Ectodermal cell (in vitro differentiated cells): ENCODE results near the gene HAP1.

Source experiments
- H3K27ac ChIP-seq: 2 replicates; pipeline ENCODE4 v1.7.0; 2013; ENCODE audit warnings: mild to moderate bottlenecking, low read depth, low read length; ENCODE audit not compliant: insufficient read depth, poor library complexity, severe bottlenecking
- H3K27me3 ChIP-seq: 2 replicates; pipeline ENCODE4 v1.7.0; 2013; ENCODE audit warnings: mild to moderate bottlenecking, low read length; ENCODE audit not compliant: insufficient read depth, control insufficient read depth, poor library complexity, severe bottlenecking
- H3K36me3 ChIP-seq: one replicate; pipeline ENCODE4 v1.7.0; 2013; ENCODE audit warnings: low read length; ENCODE audit not compliant: control insufficient read depth, insufficient read depth
- H3K4me1 ChIP-seq: one replicate; pipeline ENCODE4 v1.7.0; 2013; ENCODE audit warnings: low read length; ENCODE audit not compliant: control insufficient read depth, insufficient read depth
- H3K4me3 ChIP-seq: 2 replicates; pipeline ENCODE4 v1.7.0; 2013; ENCODE audit warnings: low read depth, low read length, control low read depth; ENCODE audit not compliant: insufficient read depth
- H3K9me3 ChIP-seq: 2 replicates; pipeline ENCODE4 v1.7.0; 2013; ENCODE audit warnings: mild to moderate bottlenecking, low read length, moderate library complexity; ENCODE audit not compliant: control insufficient read depth
- WGBS, 2 experiments: methylation state at CpG; one replicate each; pipeline ENCODE4 v1.1.7; 2013; ENCODE audit warnings: missing lambda C conversion rate in 2 of 2; 5-methylcytosine and 5-hydroxymethylcytosine counted together

The HAP1 gene

DNA sequence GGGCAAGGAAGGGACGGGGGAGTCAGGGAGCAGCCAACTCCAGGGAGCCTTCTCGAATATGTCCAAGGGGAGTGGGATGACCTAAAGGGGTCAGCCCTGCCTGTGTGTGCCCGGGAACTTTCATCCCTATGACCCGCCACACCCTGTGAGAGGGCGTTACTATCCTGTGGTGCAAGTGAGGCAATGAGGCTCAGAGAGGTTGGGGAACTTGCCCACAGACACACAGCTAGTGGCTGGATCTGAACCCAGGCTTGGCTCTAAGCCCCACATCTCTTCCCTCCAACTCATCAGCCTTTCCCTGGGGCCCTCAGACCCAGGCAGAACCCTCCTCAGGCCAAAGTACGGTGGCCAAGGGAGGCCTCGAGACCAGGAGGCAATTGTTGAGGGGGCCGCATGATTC lies 28.9 kb upstream of the HAP1 start:
- 93 to 97% methylated on average over 8 of the region's 8 CpGs for WGBS, 2 experiments
- Histone ChIP-seq H3K4me3 (no peak overlapping the region), H3K36me3 (peaks cover 46% of the 10 kb centered on the region), H3K27me3 (no peaks in the 10 kb centered on the region), H3K27ac (no peak overlapping the region), H3K9me3 (no peaks in the 10 kb centered on the region), H3K4me1 (no peaks in the 10 kb centered on the region)

DNA sequence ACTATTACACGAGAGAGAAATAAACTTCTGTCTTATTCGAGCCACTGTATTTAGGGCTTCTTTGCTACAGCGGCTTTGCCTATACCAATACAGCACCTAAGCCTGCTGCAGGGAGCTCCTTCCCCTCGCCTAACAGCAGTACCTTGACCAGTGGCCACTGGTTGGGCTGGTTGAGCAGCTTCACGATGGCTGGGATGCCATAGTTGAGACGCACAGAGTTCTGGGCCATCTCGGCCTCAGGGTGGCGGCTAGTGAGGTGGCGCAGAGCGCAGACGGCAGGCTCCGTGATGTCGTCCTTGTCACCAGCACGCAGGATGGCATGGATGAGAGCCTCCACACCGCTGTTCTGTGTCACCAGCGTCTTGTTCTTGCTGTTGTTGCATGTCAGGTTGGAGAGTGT lies 28.4 kb upstream of the HAP1 start:
- Histone ChIP-seq H3K4me3 (no peak overlapping the region), H3K9me3 (no peaks in the 10 kb centered on the region), H3K4me1 (no peaks in the 10 kb centered on the region), H3K27ac (no peak overlapping the region), H3K27me3 (no peaks in the 10 kb centered on the region), H3K36me3 (peaks cover 50% of the 10 kb centered on the region)
- 96 to 98% methylated on average over 16 of the region's 16 CpGs for WGBS, 2 experiments

DNA sequence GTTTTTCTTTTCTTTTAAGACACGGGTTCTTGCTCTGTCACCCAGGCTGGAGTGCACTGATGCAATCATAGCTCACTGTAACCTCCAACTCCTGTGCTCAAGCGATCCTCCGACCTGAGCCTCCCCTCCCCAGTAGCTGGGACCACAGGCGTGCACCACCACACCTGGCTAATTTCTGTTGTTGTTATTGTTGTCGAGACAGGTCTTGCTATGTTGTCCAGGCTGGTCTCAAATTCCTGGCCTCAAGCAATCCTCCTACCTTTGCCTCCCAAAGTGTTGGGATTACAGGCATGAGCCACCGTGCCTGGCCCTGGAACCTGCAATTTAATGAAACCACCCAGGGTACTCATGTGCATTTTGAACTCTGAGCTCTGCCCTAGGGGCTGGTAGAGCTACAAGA lies 27.9 kb upstream of the HAP1 start:
- H3K9me3 ChIP-seq, result no peaks in the 10 kb centered on the region
- no peaks in the 10 kb centered on the region for H3K27me3 ChIP-seq
- no peak overlapping the region for H3K4me3 ChIP-seq
- H3K27ac ChIP-seq, result no peak overlapping the region
- WGBS, 2 experiments, result 94 to 95% methylated on average over 6 of the region's 6 CpGs
- no peaks in the 10 kb centered on the region for H3K4me1 ChIP-seq
- peaks cover 52% of the 10 kb centered on the region for H3K36me3 ChIP-seq

DNA sequence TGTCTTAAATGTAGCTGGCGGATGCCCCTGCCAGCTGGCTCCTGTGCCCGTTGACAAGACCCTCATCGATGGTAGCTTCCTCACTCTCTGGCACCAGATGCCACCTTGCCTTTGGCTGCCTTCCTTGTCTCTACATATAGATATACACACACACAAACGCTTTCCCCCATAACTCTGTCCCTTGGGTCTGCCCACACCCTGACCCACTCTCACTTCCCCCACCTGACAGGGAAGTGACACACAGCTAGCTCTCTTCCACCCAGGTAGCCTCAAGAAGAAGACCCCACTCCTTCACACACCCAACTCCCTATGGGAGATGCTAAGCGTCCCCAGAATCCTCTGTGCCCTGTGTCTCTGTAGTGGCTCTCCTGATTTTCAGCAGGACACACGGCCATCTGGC lies 26.4 kb upstream of the HAP1 start:
- Histone ChIP-seq H3K9me3 (no peaks in the 10 kb centered on the region), H3K36me3 (peaks cover 49% of the 10 kb centered on the region), H3K27me3 (no peaks in the 10 kb centered on the region), H3K27ac (no peak overlapping the region), H3K4me1 (no peaks in the 10 kb centered on the region), H3K4me3 (no peak overlapping the region)
- WGBS, 2 experiments, result 97% methylated on average over 6 of the region's 6 CpGs

DNA sequence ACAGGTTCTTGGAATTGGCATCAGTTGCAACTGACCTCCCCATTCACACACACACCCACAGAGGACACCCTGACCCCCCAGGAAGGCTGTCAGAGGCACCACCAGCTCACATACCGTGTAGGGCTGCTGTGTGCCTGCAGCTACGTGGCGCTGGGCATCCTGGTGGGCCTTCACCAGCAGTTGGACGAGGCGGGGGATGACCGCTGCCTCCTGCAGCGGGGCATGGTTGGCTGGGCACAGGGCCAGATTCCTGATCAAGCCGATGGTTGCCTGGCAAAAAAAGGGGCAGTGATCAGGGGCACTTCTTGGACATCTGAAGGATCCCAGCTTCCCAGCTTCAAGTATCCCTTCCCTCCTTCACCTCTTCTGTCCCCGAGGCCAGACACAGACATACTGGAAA lies 24.2 kb upstream of the HAP1 start:
- no peaks in the 10 kb centered on the region for H3K9me3 ChIP-seq
- no peak overlapping the region for H3K4me3 ChIP-seq
- WGBS, 2 experiments, result 94 to 95% methylated on average over 9 of the region's 9 CpGs
- H3K27ac ChIP-seq, result no peak overlapping the region
- no peaks in the 10 kb centered on the region for H3K27me3 ChIP-seq
- H3K4me1 ChIP-seq, result no peaks in the 10 kb centered on the region
- H3K36me3 ChIP-seq, result peaks cover 41% of the 10 kb centered on the region

DNA sequence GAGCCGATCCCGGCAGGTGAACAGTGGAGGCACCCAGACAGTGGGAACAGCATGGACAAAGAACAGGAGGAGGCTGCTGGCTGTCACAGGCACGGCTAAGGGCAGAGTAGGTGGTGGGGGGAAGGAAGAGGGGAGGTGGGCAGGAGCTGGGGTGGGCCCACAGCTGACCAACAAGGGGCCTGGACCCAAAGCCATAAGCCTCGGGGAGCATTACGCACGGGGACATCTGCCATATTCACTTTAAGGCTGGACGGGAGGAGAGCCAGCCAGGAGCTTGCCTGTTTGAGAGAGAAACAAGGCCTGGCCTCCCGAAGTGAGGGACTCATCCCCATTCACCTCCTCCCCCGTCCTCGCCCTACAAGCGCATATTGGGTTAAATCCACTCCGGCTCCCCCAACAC lies 19.6 kb upstream of the HAP1 start:
- Histone ChIP-seq H3K27me3 (no peaks in the 10 kb centered on the region), H3K4me1 (no peaks in the 10 kb centered on the region), H3K36me3 (peaks cover 22% of the 10 kb centered on the region), H3K27ac (no peak overlapping the region), H3K9me3 (no peaks in the 10 kb centered on the region), H3K4me3 (no peak overlapping the region)
- 82 to 83% methylated on average over 12 of the region's 12 CpGs for WGBS, 2 experiments

DNA sequence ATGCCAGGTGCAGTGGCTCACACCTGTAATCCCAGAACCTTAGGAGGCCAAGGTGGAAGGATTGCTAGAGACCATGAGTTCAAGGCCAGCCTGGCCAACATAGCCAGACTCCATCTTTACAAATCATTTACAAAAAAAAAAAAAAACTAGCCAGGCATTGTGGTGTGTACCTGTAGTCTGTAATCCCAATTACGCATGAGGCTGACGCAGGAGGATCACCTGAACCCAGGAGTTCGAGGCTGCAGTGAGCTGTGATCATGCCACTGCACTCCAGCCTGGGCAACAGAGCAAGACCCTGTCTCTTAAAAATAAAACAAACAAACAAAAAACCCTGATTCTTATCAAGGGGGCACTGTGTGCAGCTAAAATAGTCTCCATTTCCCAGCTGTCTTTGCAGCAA lies 16.8 kb upstream of the HAP1 start:
- no peaks in the 10 kb centered on the region for H3K27me3 ChIP-seq

DNA sequence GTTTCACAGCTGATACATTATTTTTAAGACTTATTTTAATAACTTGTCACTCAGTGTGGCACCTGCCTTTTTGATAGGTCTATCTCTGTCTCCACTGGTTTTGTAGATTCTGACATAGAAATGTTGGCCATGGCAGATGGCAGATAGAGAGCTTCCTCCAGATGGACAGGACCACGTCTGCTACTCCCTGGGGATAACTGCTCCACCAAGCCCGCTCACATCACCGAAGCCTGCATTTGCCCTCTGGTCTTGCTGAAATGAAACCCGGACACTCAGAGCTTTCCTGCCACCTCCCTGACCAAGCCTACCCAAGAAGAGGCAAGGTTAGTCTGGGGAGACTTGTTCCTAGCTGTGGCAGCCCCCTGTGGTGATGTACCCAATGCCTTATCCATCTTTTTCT lies 16.4 kb upstream of the HAP1 start:
- Histone ChIP-seq H3K9me3 (no peaks in the 10 kb centered on the region), H3K27ac (no peak overlapping the region), H3K27me3 (no peaks in the 10 kb centered on the region), H3K4me1 (no peaks in the 10 kb centered on the region), H3K4me3 (no peak overlapping the region), H3K36me3 (peaks cover 5% of the 10 kb centered on the region)
- WGBS, 2 experiments, result 87 to 91% methylated on average over 4 of the region's 4 CpGs

More for the DNA sequence above, 16.8 kb upstream of the HAP1 start:
- Histone ChIP-seq H3K9me3 (no peaks in the 10 kb centered on the region), H3K4me1 (no peaks in the 10 kb centered on the region), H3K4me3 (no peak overlapping the region), H3K27ac (no peak overlapping the region), H3K36me3 (peaks cover 5% of the 10 kb centered on the region)
- WGBS, 2 experiments, result 61 to 64% methylated on average over 3 of the region's 3 CpGs

DNA sequence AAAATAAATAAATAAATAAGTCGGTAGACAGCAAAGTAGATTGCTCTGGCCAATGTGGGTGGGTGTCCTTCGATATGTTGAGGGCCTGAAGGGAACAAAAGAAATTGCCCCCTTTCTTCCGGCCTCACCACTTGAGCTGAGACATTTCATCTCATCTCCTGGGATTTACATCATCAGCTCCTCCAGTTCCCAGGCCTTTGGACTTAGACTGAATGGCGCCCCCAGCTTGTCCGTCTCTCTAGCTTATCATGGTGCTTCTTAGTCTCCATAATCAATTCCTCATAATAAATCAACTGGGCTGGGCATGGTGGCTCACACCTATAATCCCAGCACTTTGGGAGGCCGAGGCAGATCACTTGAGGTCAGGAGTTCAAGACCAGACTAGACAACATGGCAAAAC lies 13.8 kb upstream of the HAP1 start:
- no peak overlapping the region for H3K4me3 ChIP-seq
- no peaks in the 10 kb centered on the region for H3K9me3 ChIP-seq
- H3K27me3 ChIP-seq, result no peaks in the 10 kb centered on the region
- H3K27ac ChIP-seq, result no peak overlapping the region
- H3K36me3 ChIP-seq, result no peaks in the 10 kb centered on the region
- WGBS, 2 experiments, result 93 to 94% methylated on average over 6 of the region's 6 CpGs
- no peaks in the 10 kb centered on the region for H3K4me1 ChIP-seq

DNA sequence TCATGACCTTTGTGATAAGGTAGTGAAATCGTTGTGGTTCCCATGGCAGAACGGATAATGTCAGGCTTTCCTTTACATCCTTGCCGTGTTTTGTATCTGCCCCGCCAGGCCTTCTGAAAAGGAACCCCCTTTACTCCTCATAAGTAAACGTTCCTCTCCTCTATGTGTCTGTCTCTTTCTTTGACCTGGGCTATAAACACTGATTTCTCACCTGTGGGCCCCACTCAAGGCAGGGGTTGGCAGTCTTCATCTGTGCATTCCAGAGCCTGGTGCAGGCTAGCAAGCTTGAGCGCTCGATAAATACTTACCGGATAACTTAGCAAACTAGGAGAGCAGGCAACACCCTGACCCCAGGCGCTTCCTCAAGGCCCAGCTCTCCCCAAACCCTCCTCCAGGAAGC lies 7.3 kb upstream of the HAP1 start:
- no peaks in the 10 kb centered on the region for H3K9me3 ChIP-seq
- WGBS, 2 experiments, result 84% methylated on average over 9 of the region's 9 CpGs
- no peak overlapping the region for H3K4me3 ChIP-seq
- H3K4me1 ChIP-seq, result no peaks in the 10 kb centered on the region
- no peak overlapping the region for H3K27ac ChIP-seq
- H3K36me3 ChIP-seq, result no peaks in the 10 kb centered on the region
- H3K27me3 ChIP-seq, result peaks cover 12% of the 10 kb centered on the region

DNA sequence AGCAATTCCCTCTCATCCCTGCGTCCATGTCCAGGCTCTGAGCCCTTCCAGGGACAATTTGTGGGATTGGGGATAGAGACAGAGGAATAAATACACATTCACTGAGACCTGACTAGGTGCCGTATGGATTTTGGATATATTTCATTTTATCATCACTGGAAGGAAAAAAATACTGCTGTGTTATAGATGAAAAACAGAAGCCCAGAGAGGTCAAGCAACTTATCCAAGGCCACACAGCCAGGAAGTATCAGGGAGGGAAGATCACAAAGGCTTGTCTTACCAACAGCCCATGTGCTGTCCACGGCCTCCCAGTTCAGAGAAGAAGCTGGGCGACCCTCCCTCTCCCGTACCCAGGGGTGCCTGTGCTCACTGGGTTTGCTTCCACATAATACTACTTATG lies 6.1 kb upstream of the HAP1 start:
- 93 to 96% methylated on average over 5 of the region's 5 CpGs for WGBS, 2 experiments
- peaks cover 24% of the 10 kb centered on the region for H3K27me3 ChIP-seq
- no peak overlapping the region for H3K27ac ChIP-seq
- H3K4me1 ChIP-seq, result no peaks in the 10 kb centered on the region
- H3K9me3 ChIP-seq, result no peaks in the 10 kb centered on the region
- H3K4me3 ChIP-seq, result no peak overlapping the region
- H3K36me3 ChIP-seq, result no peaks in the 10 kb centered on the region
